Panc1 (cell line): ENCODE results near the gene IL16. TPM values are rescaled to one million over a fixed set of nuclear protein-coding genes. Genes with fewer than 3 reads are reported as not detected.

Experiments used
- ATAC-seq: fragments of 200-7000 bp; cut with Tn5 transposase; 2 replicates; pipeline ENCODE4 v1.9.1; 2020; ENCODE audit warnings: mild to moderate bottlenecking, moderate library complexity
- BruUV-seq: library from RNA; stranded (reverse); fragments of 400-500 nt; replicated peaks from 2 replicates; lab custom pipeline; 2021; lab: Mats Ljungman, UMichigan
- CTCF ChIA-PET: fragments of 300-600 bp; sonication (Branson Sonifier 250); formaldehyde crosslinking; loops from one replicate; lab custom pipeline; 2022; ENCODE audit warnings: antibody characterized with exemption; lab: Charles Lee
- POLR2A ChIA-PET: fragments of 300-600 bp; sonication (Branson Sonifier 250); formaldehyde crosslinking; loops from one replicate; lab custom pipeline; 2022; ENCODE audit warnings: antibody characterized with exemption; lab: Charles Lee
- DNase-seq: peaks from one replicate; pipeline ENCODE4 v3.0.0-alpha.2; 2010; ENCODE audit warnings: low read depth, low spot score
- H3K27ac ChIP-seq: 2 replicates; pipeline ENCODE4 v1.5.1; 2011; ENCODE audit warnings: mild to moderate bottlenecking, low read length, inconsistent platforms
- H3K27me3 ChIP-seq: fragments of 200-500 bp; sonication (Bioruptor generic); 2 replicates; pipeline ENCODE4 v1.6.0; 2014; ENCODE audit warnings: low read length, inconsistent platforms; ENCODE audit not compliant: control insufficient read depth, insufficient read depth
- H3K36me3 ChIP-seq: fragments of 200-500 bp; sonication (Bioruptor generic); 2 replicates; pipeline ENCODE4 v1.5.1; 2014; ENCODE audit warnings: inconsistent platforms, mild to moderate bottlenecking, low read length, moderate library complexity; ENCODE audit not compliant: control insufficient read depth, insufficient read depth
- H3K4me1 ChIP-seq: 2 replicates; pipeline ENCODE4 v1.5.1; 2011; ENCODE audit warnings: inconsistent platforms, mild to moderate bottlenecking, low read length, moderate library complexity; ENCODE audit not compliant: control insufficient read depth, insufficient read depth
- H3K4me3 ChIP-seq, 2 experiments: 2 replicates each; pipeline ENCODE4 v1.5.1; 2011 to 2012; ENCODE audit warnings: low read depth in 2 of 2, low read length in 2 of 2, mild to moderate bottlenecking in 2 of 2, inconsistent platforms in 1 of 2, moderate library complexity in 1 of 2
- H3K9me3 ChIP-seq: fragments of 200-500 bp; sonication (Bioruptor generic); 2 replicates; pipeline ENCODE4 v1.5.1; 2014; ENCODE audit warnings: low read depth, mild to moderate bottlenecking, inconsistent platforms, low read length, moderate library complexity; ENCODE audit not compliant: control insufficient read depth, insufficient read depth
- POLR2AphosphoS5 ChIP-seq: IDR thresholded peaks from 2 replicates; pipeline ENCODE4 v1.6.1; 2012; ENCODE audit warnings: mild to moderate bottlenecking, low read depth, low read length, moderate library complexity
- SIN3A ChIP-seq: IDR thresholded peaks from 2 replicates; pipeline ENCODE4 v1.6.1; 2012; ENCODE audit warnings: low read depth, mild to moderate bottlenecking, low read length, moderate library complexity, borderline replicate concordance; ENCODE audit not compliant: insufficient read depth
- TCF7L2 ChIP-seq: IDR thresholded peaks from 2 replicates; pipeline ENCODE4 v1.6.1; 2011; ENCODE audit warnings: mild to moderate bottlenecking, low read depth, low read length, inconsistent platforms
- in situ Hi-C: cut with HindIII; loops from 2 replicates; pipeline ENCODE4 v1.10.0; 2016; ENCODE audit warnings: low sequenced_read_pairs, low pct_unique_long_range_greater_than_20kb
- intact Hi-C: fragments of 100-400 bp; cut with micrococcal nuclease; formaldehyde crosslinking; loops from one replicate; pipeline ENCODE4 v1.10.0; 2022; ENCODE audit not compliant: unreplicated experiment
- total RNA-seq: library from RNA; stranded (reverse); gene quantifications from one replicate; pipeline ENCODE4 v1.2.1, GENCODE V29; 2021; ENCODE audit not compliant: unreplicated experiment
- TF ChIP-seq, protein P1 (sequence below): fragments of 450-650 bp; IDR thresholded peaks from 2 replicates; pipeline ENCODE4 v1.5.1; 2017; ENCODE audit warnings: mild to moderate bottlenecking
- TF ChIP-seq, protein P2 (sequence below), 2 experiments: IDR thresholded peaks; 2 replicates each; pipeline ENCODE4 v1.6.1; 2011 to 2012; ENCODE audit warnings: low read depth in 2 of 2, control low read depth in 1 of 2, low read length in 1 of 2, mild to moderate bottlenecking in 1 of 2, moderate library complexity in 1 of 2; ENCODE audit not compliant: insufficient read depth in 1 of 2

Gene IL16
- total RNA-seq, 1 experiment from 2014 or later, result 1.0 TPM

DNA sequence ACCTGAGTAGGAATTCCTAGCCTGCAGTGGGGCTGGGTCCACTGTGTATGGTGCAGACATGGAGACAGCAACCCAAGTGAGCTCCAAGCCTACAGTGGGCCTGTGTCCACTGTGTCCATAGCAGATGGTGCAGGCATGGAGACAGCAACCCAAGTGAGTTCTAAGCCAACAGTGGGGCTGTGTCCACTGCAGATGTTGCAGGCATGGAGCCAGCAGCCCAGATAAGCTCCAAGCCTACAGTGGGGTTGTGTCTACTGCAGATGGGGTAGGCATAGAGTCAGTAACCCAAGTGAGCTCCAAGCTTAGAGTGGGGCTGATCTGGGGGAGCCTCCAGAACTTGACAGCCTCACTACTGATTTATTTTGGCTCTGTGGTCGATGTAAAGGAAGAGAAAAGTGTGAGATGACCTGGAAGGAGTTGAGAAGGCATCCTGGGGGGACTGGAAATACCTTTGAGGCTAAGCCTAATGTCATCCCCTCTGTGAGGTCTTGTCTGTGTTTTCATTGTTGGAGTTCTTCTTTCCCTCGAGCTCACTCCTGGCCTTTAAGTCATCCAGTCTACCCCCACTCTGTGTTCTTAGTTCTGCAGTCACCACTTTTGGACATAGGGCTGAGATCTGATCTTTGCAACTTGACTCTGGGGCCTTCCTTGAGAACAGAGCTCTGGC lies 22.4 kb upstream of the IL16 start:
- in situ Hi-C loops (no loop called here), intact Hi-C loops (no loop called here)
- Histone ChIP-seq H3K27me3 (peaks cover 3% of the 10 kb centered on the region), H3K27ac (no peak overlapping the region), H3K36me3 (no peaks in the 10 kb centered on the region), H3K4me3 (no peak overlapping the region), H3K9me3 (no peaks in the 10 kb centered on the region), H3K4me1 (no peaks in the 10 kb centered on the region)
- ChIA-PET CTCF (no interaction called here), POLR2A (no interaction called here)
- TF ChIP-seq TCF7L2 (no peak), POLR2AphosphoS5 (no peak), SIN3A (no peak)
- TF ChIP-seq, protein P1, sequence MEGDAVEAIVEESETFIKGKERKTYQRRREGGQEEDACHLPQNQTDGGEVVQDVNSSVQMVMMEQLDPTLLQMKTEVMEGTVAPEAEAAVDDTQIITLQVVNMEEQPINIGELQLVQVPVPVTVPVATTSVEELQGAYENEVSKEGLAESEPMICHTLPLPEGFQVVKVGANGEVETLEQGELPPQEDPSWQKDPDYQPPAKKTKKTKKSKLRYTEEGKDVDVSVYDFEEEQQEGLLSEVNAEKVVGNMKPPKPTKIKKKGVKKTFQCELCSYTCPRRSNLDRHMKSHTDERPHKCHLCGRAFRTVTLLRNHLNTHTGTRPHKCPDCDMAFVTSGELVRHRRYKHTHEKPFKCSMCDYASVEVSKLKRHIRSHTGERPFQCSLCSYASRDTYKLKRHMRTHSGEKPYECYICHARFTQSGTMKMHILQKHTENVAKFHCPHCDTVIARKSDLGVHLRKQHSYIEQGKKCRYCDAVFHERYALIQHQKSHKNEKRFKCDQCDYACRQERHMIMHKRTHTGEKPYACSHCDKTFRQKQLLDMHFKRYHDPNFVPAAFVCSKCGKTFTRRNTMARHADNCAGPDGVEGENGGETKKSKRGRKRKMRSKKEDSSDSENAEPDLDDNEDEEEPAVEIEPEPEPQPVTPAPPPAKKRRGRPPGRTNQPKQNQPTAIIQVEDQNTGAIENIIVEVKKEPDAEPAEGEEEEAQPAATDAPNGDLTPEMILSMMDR, result no peak
- TF ChIP-seq, protein P2, sequence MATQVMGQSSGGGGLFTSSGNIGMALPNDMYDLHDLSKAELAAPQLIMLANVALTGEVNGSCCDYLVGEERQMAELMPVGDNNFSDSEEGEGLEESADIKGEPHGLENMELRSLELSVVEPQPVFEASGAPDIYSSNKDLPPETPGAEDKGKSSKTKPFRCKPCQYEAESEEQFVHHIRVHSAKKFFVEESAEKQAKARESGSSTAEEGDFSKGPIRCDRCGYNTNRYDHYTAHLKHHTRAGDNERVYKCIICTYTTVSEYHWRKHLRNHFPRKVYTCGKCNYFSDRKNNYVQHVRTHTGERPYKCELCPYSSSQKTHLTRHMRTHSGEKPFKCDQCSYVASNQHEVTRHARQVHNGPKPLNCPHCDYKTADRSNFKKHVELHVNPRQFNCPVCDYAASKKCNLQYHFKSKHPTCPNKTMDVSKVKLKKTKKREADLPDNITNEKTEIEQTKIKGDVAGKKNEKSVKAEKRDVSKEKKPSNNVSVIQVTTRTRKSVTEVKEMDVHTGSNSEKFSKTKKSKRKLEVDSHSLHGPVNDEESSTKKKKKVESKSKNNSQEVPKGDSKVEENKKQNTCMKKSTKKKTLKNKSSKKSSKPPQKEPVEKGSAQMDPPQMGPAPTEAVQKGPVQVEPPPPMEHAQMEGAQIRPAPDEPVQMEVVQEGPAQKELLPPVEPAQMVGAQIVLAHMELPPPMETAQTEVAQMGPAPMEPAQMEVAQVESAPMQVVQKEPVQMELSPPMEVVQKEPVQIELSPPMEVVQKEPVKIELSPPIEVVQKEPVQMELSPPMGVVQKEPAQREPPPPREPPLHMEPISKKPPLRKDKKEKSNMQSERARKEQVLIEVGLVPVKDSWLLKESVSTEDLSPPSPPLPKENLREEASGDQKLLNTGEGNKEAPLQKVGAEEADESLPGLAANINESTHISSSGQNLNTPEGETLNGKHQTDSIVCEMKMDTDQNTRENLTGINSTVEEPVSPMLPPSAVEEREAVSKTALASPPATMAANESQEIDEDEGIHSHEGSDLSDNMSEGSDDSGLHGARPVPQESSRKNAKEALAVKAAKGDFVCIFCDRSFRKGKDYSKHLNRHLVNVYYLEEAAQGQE (IDR thresholded peaks at IDR 0.05; ENCODE audit: insufficient read depth in 1 of 2, low read depth in 2 of 2, low read length in 1 of 2), result no peak
- ATAC-seq (no peak), DNase-seq (no peak)
- BruUV-seq, result no TSS peak

DNA sequence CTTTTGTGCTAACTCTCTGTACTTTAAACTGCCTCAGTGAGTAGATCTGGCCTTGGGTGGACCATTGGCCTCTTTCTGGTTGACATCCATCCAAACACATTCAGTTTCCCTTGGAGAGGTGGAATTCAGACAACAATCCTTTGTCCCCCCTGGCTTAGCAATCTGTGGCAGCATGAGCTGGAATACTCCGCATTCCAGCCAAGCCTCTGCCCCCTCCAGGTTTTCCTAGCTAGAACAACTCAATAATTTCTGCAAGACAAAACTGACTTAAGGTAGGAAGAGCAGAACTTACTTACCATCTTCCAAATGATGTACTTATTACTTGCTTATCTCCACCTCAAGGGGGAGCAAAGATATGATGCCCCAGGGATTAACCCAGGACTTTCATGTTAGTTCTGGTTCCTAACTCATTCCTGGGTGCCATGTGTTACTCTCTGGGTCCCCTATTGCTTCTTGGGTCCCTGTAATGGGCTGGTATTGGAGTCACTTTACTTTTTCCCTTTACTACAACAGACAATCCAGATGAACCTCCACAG lies 21.8 kb upstream of the IL16 start:
- POLR2A ChIA-PET, result no interaction called here
- no peaks in the 10 kb centered on the region for H3K36me3 ChIP-seq
- in situ Hi-C loops (no loop called here), intact Hi-C loops (no loop called here)
- H3K4me3 ChIP-seq, result no peak overlapping the region
- H3K4me1 ChIP-seq, result no peaks in the 10 kb centered on the region
- no TSS peak for BruUV-seq
- no peak for TF ChIP-seq TCF7L2
- no peak for TF ChIP-seq SIN3A
- no peak for TF ChIP-seq POLR2AphosphoS5
- TF ChIP-seq, protein P1, result peak; percentile 16; the same call in 1 of the 2 replicates
- no peaks in the 10 kb centered on the region for H3K9me3 ChIP-seq
- DNase-seq (no peak), ATAC-seq (no peak)
- CTCF ChIA-PET, result no interaction called here
- H3K27me3 ChIP-seq, result peaks cover 3% of the 10 kb centered on the region
- H3K27ac ChIP-seq, result no peak overlapping the region
